HepG2 (cell line): ENCODE results near the gene ZDHHC14. TPM values are rescaled to one million over a fixed set of nuclear protein-coding genes. Genes with fewer than 3 reads are reported as not detected.

Source experiments
- ARNT ChIP-seq: fragments of 450-650 bp; IDR thresholded peaks from 2 replicates; pipeline ENCODE4 v1.6.1; 2017
- ASH2L ChIP-seq: fragments of 300-600, 200-600 bp; sonication (generic); IDR thresholded peaks from 2 replicates; pipeline ENCODE4 v1.7.0; 2017; ENCODE audit warnings: low read depth, mild to moderate bottlenecking, moderate library complexity, mixed read lengths, low read length; ENCODE audit not compliant: insufficient read length
- GLI4 ChIP-seq: sonication (generic); formaldehyde crosslinking; IDR thresholded peaks from 2 replicates; pipeline ENCODE4 v1.5.1; 2020; ENCODE audit warnings: missing genetic modification reagents, mild to moderate bottlenecking, moderate library complexity, borderline replicate concordance
- HMG20B ChIP-seq: conservative IDR thresholded peaks from 2 replicates; pipeline ENCODE4 v1.6.1; 2016; ENCODE audit warnings: missing genetic modification reagents, missing compliant biosample characterization
- SMARCC2 ChIP-seq: fragments of 450-650 bp; IDR thresholded peaks from 2 replicates; pipeline ENCODE4 v1.6.1; 2017; ENCODE audit warnings: antibody characterized with exemption, mild to moderate bottlenecking
- SMC3 ChIP-seq: IDR thresholded peaks from 2 replicates; pipeline ENCODE4 v1.6.1; 2011; ENCODE audit warnings: low read length, improper control_type of control experiment
- SRSF4 ChIP-seq: fragments of 200-400 bp; formaldehyde crosslinking; IDR thresholded peaks from one replicate; pipeline ENCODE4 v1.6.1; 2018; ENCODE audit warnings: mild to moderate bottlenecking, low read depth, low read length, moderate library complexity; ENCODE audit not compliant: poor library complexity, severe bottlenecking
- SYNCRIP ChIP-seq: fragments of 200-400 bp; formaldehyde crosslinking; IDR thresholded peaks from 2 replicates; pipeline ENCODE4 v1.6.1; 2018; ENCODE audit warnings: mild to moderate bottlenecking, low read depth, low read length; ENCODE audit not compliant: insufficient read depth
- ZBTB8A ChIP-seq: sonication (generic); formaldehyde crosslinking; IDR thresholded peaks from 2 replicates; pipeline ENCODE4 v1.4.0; 2020; ENCODE audit warnings: mild to moderate bottlenecking, low read depth, missing genetic modification reagents, borderline replicate concordance
- ZNF501 ChIP-seq: sonication (generic); formaldehyde crosslinking; IDR thresholded peaks from 2 replicates; pipeline ENCODE4 v1.5.1; 2020; ENCODE audit warnings: mild to moderate bottlenecking, moderate library complexity, missing genetic modification reagents
- polyA plus RNA-seq, 8 experiments: library from polyadenylated mRNA; depleted of rRNA in 3 of 8; stranded (reverse) in 7 of 8; unstranded in 1 of 8; fragments of >200 nt; fragmentation: Illumina TruSeq in 4 of 8; extraction: Trizol in 4 of 8; gene quantifications; 2 replicates each; pipeline versions ENCODE4 v1.2.1 to v1.2.3, GENCODE V29; 2011 to 2016; ENCODE audit warnings: low read depth in 4 of 8, missing spikeins in 1 of 8, mixed read lengths in 1 of 8; ENCODE audit not compliant: insufficient read depth in 1 of 8
- total RNA-seq, 5 experiments: library from RNA; depleted of rRNA; stranded (reverse); fragments of >200 nt; fragmentation: Illumina TruSeq; extraction: Trizol; gene quantifications; 2 replicates each; pipeline ENCODE4 v1.2.3, GENCODE V29; 2016; ENCODE audit warnings: low read depth in 1 of 5
- TF ChIP-seq, protein P1 (sequence below): sonication (generic); formaldehyde crosslinking; IDR thresholded peaks from 2 replicates; pipeline ENCODE4 v1.4.0; 2020; ENCODE audit warnings: missing genetic modification reagents
- TF ChIP-seq, protein P2 (sequence below): sonication (generic); formaldehyde crosslinking; IDR thresholded peaks from 2 replicates; pipeline ENCODE4 v1.4.0; 2020; ENCODE audit warnings: missing genetic modification reagents
- TF ChIP-seq, protein P3 (sequence below): sonication (generic); formaldehyde crosslinking; IDR thresholded peaks from 2 replicates; pipeline ENCODE4 v1.4.0; 2020; ENCODE audit warnings: missing genetic modification reagents

The ZDHHC14 gene
- total and polyA plus RNA-seq, 2 of the 13 experiments (the other 11 are each of a cell fraction or from before 2014, with no cell fraction given) = 3.7 to 9.5 TPM

DNA sequence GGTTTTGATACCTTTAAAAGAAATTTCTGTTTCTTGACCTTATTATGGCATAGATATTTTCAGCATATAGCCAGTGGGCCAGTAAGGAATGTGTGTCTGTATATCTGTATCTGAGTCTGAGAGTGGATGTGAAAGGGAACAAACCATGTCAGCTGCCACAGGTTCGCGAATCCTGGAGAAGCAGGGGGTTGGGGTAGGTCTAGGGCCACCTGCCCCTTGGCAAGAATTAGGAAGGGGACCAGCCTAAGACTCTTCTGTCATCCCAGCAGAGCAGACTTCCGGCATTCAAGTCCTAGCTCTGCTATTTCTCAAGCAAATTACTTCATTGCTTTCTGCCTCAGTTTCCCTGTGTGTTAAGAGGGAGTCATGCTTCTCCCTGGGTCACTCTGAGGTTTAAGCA is 261.7 kb downstream of the ZDHHC14 start (continued):
- TF ChIP-seq, protein P1, sequence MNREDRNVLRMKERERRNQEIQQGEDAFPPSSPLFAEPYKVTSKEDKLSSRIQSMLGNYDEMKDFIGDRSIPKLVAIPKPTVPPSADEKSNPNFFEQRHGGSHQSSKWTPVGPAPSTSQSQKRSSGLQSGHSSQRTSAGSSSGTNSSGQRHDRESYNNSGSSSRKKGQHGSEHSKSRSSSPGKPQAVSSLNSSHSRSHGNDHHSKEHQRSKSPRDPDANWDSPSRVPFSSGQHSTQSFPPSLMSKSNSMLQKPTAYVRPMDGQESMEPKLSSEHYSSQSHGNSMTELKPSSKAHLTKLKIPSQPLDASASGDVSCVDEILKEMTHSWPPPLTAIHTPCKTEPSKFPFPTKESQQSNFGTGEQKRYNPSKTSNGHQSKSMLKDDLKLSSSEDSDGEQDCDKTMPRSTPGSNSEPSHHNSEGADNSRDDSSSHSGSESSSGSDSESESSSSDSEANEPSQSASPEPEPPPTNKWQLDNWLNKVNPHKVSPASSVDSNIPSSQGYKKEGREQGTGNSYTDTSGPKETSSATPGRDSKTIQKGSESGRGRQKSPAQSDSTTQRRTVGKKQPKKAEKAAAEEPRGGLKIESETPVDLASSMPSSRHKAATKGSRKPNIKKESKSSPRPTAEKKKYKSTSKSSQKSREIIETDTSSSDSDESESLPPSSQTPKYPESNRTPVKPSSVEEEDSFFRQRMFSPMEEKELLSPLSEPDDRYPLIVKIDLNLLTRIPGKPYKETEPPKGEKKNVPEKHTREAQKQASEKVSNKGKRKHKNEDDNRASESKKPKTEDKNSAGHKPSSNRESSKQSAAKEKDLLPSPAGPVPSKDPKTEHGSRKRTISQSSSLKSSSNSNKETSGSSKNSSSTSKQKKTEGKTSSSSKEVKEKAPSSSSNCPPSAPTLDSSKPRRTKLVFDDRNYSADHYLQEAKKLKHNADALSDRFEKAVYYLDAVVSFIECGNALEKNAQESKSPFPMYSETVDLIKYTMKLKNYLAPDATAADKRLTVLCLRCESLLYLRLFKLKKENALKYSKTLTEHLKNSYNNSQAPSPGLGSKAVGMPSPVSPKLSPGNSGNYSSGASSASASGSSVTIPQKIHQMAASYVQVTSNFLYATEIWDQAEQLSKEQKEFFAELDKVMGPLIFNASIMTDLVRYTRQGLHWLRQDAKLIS = no peak
- TF ChIP-seq ZNF501 (CRISPR knock-in tag) = no peak
- TF ChIP-seq SMC3 = no peak
- TF ChIP-seq SRSF4 = no peak
- no peak for TF ChIP-seq ARNT
- TF ChIP-seq ZBTB8A (CRISPR knock-in tag) = no peak
- no peak for TF ChIP-seq SMARCC2
- TF ChIP-seq HMG20B (CRISPR knock-in tag) = no peak
- no peak for TF ChIP-seq ASH2L
- no peak for TF ChIP-seq SYNCRIP
- TF ChIP-seq GLI4 (CRISPR knock-in tag) = no peak
- TF ChIP-seq, protein P2, sequence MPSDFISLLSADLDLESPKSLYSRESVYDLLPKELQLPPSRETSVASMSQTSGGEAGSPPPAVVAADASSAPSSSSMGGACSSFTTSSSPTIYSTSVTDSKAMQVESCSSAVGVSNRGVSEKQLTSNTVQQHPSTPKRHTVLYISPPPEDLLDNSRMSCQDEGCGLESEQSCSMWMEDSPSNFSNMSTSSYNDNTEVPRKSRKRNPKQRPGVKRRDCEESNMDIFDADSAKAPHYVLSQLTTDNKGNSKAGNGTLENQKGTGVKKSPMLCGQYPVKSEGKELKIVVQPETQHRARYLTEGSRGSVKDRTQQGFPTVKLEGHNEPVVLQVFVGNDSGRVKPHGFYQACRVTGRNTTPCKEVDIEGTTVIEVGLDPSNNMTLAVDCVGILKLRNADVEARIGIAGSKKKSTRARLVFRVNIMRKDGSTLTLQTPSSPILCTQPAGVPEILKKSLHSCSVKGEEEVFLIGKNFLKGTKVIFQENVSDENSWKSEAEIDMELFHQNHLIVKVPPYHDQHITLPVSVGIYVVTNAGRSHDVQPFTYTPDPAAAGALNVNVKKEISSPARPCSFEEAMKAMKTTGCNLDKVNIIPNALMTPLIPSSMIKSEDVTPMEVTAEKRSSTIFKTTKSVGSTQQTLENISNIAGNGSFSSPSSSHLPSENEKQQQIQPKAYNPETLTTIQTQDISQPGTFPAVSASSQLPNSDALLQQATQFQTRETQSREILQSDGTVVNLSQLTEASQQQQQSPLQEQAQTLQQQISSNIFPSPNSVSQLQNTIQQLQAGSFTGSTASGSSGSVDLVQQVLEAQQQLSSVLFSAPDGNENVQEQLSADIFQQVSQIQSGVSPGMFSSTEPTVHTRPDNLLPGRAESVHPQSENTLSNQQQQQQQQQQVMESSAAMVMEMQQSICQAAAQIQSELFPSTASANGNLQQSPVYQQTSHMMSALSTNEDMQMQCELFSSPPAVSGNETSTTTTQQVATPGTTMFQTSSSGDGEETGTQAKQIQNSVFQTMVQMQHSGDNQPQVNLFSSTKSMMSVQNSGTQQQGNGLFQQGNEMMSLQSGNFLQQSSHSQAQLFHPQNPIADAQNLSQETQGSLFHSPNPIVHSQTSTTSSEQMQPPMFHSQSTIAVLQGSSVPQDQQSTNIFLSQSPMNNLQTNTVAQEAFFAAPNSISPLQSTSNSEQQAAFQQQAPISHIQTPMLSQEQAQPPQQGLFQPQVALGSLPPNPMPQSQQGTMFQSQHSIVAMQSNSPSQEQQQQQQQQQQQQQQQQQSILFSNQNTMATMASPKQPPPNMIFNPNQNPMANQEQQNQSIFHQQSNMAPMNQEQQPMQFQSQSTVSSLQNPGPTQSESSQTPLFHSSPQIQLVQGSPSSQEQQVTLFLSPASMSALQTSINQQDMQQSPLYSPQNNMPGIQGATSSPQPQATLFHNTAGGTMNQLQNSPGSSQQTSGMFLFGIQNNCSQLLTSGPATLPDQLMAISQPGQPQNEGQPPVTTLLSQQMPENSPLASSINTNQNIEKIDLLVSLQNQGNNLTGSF = no peak
- TF ChIP-seq, protein P3, sequence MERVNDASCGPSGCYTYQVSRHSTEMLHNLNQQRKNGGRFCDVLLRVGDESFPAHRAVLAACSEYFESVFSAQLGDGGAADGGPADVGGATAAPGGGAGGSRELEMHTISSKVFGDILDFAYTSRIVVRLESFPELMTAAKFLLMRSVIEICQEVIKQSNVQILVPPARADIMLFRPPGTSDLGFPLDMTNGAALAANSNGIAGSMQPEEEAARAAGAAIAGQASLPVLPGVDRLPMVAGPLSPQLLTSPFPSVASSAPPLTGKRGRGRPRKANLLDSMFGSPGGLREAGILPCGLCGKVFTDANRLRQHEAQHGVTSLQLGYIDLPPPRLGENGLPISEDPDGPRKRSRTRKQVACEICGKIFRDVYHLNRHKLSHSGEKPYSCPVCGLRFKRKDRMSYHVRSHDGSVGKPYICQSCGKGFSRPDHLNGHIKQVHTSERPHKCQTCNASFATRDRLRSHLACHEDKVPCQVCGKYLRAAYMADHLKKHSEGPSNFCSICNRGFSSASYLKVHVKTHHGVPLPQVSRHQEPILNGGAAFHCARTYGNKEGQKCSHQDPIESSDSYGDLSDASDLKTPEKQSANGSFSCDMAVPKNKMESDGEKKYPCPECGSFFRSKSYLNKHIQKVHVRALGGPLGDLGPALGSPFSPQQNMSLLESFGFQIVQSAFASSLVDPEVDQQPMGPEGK (CRISPR knock-in tag) = no peak
- TF ChIP-seq, all 625 proteins: peak for 0
